IPS-15b (cell line): ENCODE data around the gene GNG14.
"Not testable (repeated sequence)": the region's sequence is repeated elsewhere in the genome, so short reads cannot be mapped to it uniquely, and the experiment has no call there.

ENCODE experiments used
- H3K27me3 ChIP-seq: one replicate; pipeline ENCODE4 v1.6.1; 2013; ENCODE audit warnings: low read length; ENCODE audit not compliant: control insufficient read depth, insufficient read depth
- H3K36me3 ChIP-seq: one replicate; pipeline ENCODE4 v1.6.1; 2013; ENCODE audit warnings: low read length; ENCODE audit not compliant: control insufficient read depth, insufficient read depth
- H3K4me1 ChIP-seq: one replicate; pipeline ENCODE4 v1.6.1; 2013; ENCODE audit warnings: mild to moderate bottlenecking, low read length; ENCODE audit not compliant: control insufficient read depth, insufficient read depth
- H3K4me3 ChIP-seq: one replicate; pipeline ENCODE4 v1.5.1; 2013; ENCODE audit warnings: low read depth, low read length
- H3K9ac ChIP-seq: one replicate; pipeline ENCODE4 v1.6.1; 2013; ENCODE audit warnings: low read depth, mild to moderate bottlenecking, low read length
- H3K9me3 ChIP-seq: one replicate; pipeline ENCODE4 v1.6.1; 2013; ENCODE audit warnings: mild to moderate bottlenecking, low read length; ENCODE audit not compliant: control insufficient read depth, insufficient read depth

Gene GNG14

DNA sequence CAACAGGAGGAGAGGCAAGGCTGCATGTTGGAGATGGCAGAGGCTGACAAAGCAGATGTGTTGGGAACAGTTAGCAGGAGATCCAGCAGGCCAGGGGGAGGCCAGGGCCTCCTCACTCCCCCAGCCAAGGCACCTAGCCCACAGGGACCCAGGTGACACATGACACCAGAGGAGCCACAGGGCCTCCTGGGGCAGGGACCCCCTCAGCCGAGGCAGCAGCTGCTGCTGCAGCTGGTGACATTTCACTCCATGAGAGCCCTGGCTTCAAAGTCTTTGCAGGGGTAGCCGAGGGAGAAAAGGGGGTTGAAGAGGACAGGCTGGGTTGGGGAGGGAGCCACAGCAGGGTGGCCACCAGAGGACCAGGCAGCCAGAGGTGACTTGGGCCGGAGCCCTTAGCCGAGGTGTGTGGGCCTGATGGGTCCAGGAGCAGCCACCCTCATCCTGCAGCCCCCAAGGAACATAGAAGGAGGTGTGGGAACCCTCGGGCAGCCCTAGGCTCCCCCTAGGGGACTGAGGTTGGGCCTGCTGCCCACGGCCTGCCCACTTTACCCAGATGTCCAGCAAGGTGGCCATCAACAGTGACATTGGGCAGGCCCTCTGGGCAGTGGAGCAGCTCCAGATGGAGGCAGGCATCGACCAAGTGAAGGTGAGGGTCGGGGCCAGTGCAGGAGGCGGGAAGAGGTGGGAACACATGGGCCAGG lies at the start of gene GNG14:
GNG14 (plus strand) TSS at position 503 of the 701 bp plus-strand sequence; CDS start at position 554, 51 bp downstream.
- Histone ChIP-seq H3K4me1 (no peaks in the 10 kb centered on the region), H3K27me3 (no peaks in the 10 kb centered on the region), H3K9ac (no peak within 1 kb of the TSS), H3K4me3 (no peak within 1 kb of the TSS), H3K9me3 (no peaks in the 10 kb centered on the region), H3K36me3 (peaks cover 9% of the 10 kb centered on the region)

DNA sequence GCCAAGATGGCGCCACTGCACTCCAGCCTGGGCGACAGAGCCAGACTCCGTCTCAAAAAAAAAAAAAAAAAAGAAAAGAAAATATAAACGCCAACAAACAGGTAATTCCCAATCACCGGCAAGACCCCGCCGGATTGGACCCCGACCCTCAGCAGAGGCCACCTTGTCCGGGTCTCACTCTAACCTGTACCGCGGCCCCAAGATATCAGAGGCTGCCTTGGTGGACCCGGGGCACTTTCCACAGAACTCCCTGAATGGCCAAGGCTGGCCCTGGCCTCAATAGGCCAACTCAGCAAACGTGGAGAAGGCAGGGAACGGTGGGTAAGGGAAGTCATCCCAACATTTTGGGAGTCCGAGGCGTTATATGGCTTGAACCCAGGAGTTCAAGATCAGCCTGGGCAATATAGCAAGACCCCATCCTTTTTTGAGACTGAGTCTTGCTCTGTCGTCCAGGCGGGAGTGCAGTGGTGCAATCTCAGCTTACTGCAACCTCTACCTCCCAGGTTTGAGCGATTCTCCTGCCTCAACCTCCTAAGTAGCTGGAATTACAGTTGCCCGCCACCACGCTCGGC lies 49.1 kb upstream of the GNG14 start:
- Histone ChIP-seq H3K27me3 (no peaks in the 10 kb centered on the region), H3K36me3 (no peaks in the 10 kb centered on the region), H3K9ac (no peak overlapping the region), H3K9me3 (no peaks in the 10 kb centered on the region), H3K4me1 (no peaks in the 10 kb centered on the region), H3K4me3 (no peak overlapping the region)

DNA sequence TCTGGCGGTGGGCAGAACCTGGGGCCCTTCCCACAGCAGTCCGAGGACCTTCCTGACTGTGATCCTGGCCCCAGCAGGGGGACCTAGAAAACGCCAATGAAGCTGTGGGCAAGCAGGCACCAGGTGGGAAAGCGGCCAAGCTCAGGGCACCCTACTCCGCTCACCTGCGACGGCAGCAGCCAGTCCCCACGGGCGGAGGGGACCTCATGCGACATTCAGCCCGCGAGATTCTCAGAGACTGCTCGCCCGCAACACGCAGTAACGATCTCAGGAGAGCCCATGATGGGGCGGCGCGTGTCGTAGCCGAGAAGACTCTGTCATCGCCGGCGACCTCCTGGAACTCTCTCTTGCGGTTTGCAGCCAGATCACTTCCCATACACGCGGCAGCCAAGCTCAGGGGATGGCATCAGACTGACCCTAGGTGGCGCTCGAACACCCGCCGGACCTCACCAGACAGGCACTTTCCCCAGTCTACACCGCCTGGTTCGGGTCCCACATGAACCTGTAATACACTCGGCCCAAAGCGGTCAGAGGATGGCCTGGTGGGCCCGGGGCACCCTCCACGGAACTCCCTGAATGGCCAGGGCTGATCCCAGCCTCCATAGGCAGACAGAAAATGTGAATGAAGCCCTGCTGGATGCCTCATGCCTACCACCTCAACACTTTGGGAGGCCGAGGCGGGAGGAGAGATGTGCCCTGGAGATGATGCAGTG lies 47.7 kb upstream of the GNG14 start:
- Histone ChIP-seq H3K36me3 (peaks cover 5% of the 10 kb centered on the region), H3K9me3 (no peaks in the 10 kb centered on the region), H3K4me3 (peak overlapping the region; percentile 60), H3K4me1 (no peaks in the 10 kb centered on the region), H3K9ac (peak overlapping the region; percentile 47), H3K27me3 (no peaks in the 10 kb centered on the region)

DNA sequence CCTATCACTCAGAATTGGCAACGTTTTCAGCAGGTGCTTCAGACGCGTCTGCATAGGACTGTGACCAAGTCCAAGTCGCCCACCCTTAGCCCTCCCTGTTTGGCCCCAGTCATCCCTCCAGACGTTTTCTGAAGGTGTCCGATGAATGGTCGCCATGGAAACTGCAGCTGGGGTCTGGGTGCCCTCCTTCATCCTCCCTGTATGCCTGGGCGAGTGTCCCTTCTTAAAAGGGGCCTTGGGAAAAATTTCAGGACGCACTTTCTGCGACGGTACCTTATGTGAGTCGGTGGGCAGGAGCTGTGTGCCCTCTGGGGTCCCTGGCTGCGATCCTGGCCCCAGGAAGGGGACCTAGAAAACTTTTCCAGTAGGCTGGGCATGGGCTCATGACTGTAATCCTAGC lies 46.3 kb upstream of the GNG14 start:
- Histone ChIP-seq H3K4me3 (no peak overlapping the region), H3K27me3 (no peaks in the 10 kb centered on the region), H3K36me3 (peaks cover 5% of the 10 kb centered on the region), H3K9ac (no peak overlapping the region), H3K9me3 (no peaks in the 10 kb centered on the region), H3K4me1 (no peaks in the 10 kb centered on the region)

GRCh38 chr19:12642506-12642905 lies 45.3 kb upstream of the GNG14 start:
- Histone ChIP-seq H3K4me3 (no peak overlapping the region), H3K4me1 (no peaks in the 10 kb centered on the region), H3K9ac (no peak overlapping the region), H3K9me3 (no peaks in the 10 kb centered on the region), H3K36me3 (peaks cover 5% of the 10 kb centered on the region), H3K27me3 (no peaks in the 10 kb centered on the region)

DNA sequence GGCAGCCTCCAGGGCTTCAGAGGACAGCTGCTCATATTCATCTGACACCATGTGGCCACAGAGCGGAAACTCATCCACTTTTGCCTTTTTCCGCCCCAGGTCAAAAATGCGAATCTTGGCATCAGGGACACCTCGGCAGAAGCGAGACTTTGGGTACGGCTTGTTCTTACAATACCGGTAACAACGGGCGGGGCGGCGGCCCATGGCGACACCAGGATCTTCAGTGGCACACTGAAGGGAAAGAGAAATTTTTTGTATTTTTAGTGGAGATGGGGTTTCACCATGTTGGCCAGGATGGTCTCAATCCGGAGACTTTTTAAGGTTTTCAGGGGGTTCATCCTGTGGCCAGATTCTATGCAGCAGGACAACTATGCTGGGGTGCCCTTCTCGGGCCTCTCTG lies 44.1 kb upstream of the GNG14 start:
- not testable (repeated sequence) for H3K4me3 ChIP-seq, H3K9me3 ChIP-seq, H3K4me1 ChIP-seq, H3K9ac ChIP-seq, H3K36me3 ChIP-seq, H3K27me3 ChIP-seq

GRCh38 chr19:12646551-12646950 lies 41.2 kb upstream of the GNG14 start:
- no peak overlapping the region for H3K4me3 ChIP-seq
- peaks cover 5% of the 10 kb centered on the region for H3K36me3 ChIP-seq
- no peaks in the 10 kb centered on the region for H3K4me1 ChIP-seq
- no peaks in the 10 kb centered on the region for H3K27me3 ChIP-seq
- H3K9me3 ChIP-seq, result no peaks in the 10 kb centered on the region
- no peak overlapping the region for H3K9ac ChIP-seq

DNA sequence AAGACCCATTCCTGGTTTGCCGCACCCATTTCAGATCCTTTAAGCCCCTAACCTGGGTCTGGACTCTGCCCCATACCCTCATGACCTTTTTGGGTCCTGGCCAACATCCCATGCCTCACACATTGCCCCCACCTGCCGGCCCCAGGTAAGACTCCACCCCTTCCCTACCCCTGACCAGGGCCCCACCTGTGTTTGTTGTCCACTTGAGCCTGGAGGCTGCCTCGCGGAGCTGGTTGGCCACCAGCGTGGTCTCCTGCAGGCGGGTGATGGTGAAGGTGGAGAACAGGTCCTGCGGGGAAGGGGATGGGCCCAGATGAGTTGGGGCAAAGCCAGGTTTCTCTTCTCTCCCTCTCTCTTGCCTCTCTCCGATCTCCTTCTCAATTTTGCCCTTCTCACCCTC lies 40.8 kb upstream of the GNG14 start:
- H3K27me3 ChIP-seq, result no peaks in the 10 kb centered on the region
- no peaks in the 10 kb centered on the region for H3K9me3 ChIP-seq
- no peaks in the 10 kb centered on the region for H3K4me1 ChIP-seq
- no peak overlapping the region for H3K9ac ChIP-seq
- peaks cover 5% of the 10 kb centered on the region for H3K36me3 ChIP-seq
- H3K4me3 ChIP-seq, result no peak overlapping the region

GRCh38 chr19:12647490-12648071 lies 40.2 kb upstream of the GNG14 start:
- Histone ChIP-seq H3K27me3 (no peaks in the 10 kb centered on the region), H3K9ac (no peak overlapping the region), H3K36me3 (peaks cover 5% of the 10 kb centered on the region), H3K9me3 (no peaks in the 10 kb centered on the region), H3K4me3 (peak overlapping the region; percentile 37), H3K4me1 (no peaks in the 10 kb centered on the region)

GRCh38 chr19:12648088-12648487 lies 39.7 kb upstream of the GNG14 start:
- Histone ChIP-seq H3K4me1 (no peaks in the 10 kb centered on the region), H3K36me3 (peaks cover 5% of the 10 kb centered on the region), H3K9me3 (no peaks in the 10 kb centered on the region), H3K27me3 (no peaks in the 10 kb centered on the region), H3K9ac (no peak overlapping the region), H3K4me3 (peak overlapping the region; percentile 37)

DNA sequence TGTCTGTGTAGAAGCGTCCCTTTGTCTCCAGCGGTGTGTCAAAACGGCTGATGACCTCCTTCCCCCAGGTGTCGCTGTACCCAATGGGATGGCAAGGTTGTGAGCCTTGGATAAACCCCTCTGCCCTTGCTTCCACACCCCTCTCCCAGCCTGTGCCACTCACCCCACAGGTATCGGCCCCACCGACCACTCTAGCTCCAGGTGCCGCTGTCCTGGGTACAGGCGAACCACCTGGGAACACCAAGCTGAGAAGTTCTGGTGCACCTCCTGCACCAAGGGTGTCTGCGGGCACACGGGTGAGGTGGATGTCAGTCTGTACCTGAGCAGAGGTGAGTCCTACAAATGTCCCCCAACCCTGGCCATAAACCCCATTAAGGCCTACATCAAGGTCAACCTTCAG lies 37.9 kb upstream of the GNG14 start:
- Histone ChIP-seq H3K27me3 (no peaks in the 10 kb centered on the region), H3K9ac (no peak overlapping the region), H3K4me1 (no peaks in the 10 kb centered on the region), H3K9me3 (no peaks in the 10 kb centered on the region), H3K4me3 (no peak overlapping the region), H3K36me3 (peaks cover 2% of the 10 kb centered on the region)

GRCh38 chr19:12652219-12652618 lies 35.6 kb upstream of the GNG14 start:
- Histone ChIP-seq H3K27me3 (no peaks in the 10 kb centered on the region), H3K9ac (no peak overlapping the region), H3K4me3 (no peak overlapping the region), H3K9me3 (no peaks in the 10 kb centered on the region), H3K4me1 (no peaks in the 10 kb centered on the region), H3K36me3 (peaks cover 2% of the 10 kb centered on the region)
